HG03442 (cell line): ENCODE measurements around the gene DHRSX.
"Not testable (repeated sequence)": the region's sequence is repeated elsewhere in the genome, so short reads cannot be mapped to it uniquely, and the experiment has no call there.

ENCODE experiments used
- ATAC-seq: cut with Tn5 transposase; IDR thresholded peaks from one replicate; pipeline ENCODE4 v1.9.1; 2021; ENCODE audit warnings: mild to moderate bottlenecking, moderate library complexity; ENCODE audit not compliant: unreplicated experiment

DHRSX gene

DNA sequence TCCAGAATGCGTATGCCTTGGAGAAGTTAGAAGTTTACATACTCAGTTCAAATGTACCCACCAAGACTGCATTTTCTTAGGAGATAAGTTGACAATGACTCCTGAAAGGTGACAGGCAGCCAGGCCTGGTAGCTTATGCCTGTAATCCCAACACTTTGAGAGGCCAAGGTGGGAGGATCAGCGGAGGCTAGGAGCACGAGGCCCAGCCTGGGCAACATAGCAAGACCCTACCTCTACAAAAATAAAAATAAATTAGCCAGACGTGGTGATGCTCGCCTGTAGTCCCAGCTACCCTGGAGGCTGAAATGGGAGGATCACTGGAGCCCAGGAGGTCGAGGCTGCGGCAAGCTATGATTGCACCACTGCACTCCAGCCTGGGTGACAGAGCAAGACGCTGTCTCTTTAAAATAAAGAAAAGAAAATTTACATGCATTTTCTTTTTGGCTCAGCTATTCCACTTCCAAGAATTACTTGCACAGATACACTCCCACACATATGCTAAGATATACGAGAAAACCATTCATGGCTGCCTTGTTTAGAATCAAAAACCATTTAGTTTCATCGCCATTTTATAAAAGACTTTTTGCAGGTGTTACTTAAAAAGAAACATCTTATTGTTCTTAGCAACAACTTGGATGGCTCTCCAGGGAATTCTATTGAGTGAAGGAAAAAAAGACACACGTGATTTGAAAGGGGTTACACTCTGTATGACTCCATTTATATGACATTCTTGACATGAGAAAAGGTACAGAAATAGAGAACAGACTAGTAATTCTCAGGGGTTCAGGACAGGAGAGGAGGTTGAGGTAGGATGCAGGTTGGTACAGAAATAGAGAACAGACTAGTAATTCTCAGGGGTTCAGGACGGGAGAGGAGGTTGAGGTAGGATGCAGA lies 66.3 kb downstream of the DHRSX start:
- ATAC-seq: no peak

- ATAC-seq: no peak
Measured at GRCh38 chrX:2432298-2432863, 68.4 kb downstream of the DHRSX start.

- no peak for ATAC-seq
Measured at GRCh38 chrX:2430265-2430825, 70.4 kb downstream of the DHRSX start.

- ATAC-seq: no peak
Measured at GRCh38 chrX:2427737-2428136, 73.0 kb downstream of the DHRSX start.

GRCh38 chrX:2427147-2427546 lies 73.6 kb downstream of the DHRSX start:
- no peak for ATAC-seq

GRCh38 chrX:2426289-2426882 lies 74.4 kb downstream of the DHRSX start:
- ATAC-seq: no peak

DNA sequence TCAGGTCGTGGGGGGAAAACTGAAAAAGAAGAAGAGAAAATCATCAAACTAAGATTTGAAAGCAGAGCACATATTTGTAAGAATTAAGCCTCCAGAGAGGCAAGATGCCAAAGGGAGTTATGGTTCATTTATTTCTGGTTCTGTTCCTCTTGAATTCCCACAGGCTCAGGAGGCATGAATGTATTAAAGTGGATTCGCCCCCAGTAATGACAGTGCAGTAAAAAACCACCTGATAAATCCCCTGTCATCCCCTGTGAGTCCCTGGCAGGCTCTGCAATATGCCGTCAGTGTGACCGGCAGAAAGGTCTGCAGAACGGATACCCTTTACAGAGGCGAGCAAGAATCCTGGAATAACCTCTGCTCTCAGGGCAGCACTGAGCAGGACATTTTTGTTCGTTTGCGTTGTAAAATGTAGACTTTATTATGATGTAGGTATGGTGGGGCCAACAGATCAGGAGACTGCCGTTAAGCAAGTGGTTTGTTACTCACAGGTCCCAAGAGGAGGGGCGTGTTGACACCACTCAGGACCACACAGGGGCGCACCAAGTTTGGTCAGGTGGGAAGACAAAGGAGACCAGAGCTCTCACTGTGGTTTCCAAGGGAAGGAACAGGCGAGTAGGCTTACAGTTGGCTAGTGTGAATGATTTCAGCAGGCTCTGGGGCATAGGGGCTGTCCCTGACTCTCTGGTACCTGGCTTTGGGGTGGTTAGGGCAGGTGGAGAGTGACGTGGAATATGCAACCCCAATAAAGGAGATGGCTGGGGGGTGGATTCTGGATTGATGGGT lies 75.3 kb downstream of the DHRSX start:
- no peak for ATAC-seq

DNA sequence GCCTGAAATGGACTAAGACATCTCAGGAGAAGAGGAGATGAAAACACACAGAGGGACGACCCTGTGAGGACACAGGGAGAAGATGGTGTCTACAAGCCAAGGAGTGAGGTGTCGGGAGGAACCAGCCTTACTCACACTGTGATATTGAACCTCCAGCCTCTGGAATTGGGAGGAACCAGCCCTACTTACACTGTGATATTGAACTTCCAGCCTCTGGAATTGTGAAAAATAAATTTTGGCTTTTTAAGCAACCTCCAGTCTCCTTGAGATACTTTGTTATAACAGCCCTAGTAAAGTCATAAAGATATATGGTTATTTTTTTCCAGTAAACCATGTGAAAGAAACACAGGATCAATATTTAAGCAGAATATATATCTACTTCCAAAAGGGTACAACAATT lies 76.5 kb downstream of the DHRSX start:
- ATAC-seq: no peak

DNA sequence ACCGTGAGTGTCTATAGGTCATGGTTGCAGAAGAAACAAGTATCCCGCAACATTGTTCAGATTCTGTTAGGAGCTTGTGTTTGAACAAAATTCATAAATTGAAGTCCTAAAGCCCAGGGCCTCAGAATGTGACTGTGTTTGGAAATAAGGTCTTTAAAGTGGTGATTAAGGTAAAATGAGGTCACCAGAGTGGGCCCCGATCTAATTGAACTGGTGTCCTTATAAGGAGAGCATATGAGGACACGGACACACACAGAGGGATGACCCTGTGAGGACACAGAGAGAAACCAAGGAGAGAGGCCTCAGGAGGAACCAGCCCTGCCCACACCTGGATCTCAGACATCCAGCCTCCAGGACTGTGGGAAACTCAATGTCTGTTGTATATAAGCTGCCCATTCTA lies 76.9 kb downstream of the DHRSX start:
- ATAC-seq: no peak

- ATAC-seq: no peak
Measured at GRCh38 chrX:2423282-2423681, 77.5 kb downstream of the DHRSX start.

GRCh38 chrX:2419418-2419817 lies 81.4 kb downstream of the DHRSX start:
- not testable (repeated sequence) for ATAC-seq

DNA sequence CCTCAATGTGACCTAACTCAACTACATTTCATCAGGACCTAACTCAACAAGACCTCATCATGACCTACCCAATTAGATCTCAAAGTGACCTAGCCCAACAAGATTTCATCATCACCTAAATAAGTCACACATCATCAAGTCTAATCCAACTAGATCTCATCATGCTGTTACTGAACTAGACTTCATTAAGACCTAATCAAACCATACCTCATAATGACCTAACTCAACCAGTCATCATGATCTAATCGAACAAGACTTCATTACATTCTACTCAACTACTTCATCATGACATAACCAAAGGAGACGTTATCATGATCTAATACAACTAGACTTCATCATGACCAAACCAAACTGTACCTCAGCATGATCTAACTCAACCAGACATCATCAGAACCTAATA lies 82.8 kb downstream of the DHRSX start:
- no peak for ATAC-seq

- ATAC-seq: no peak
Measured at GRCh38 chrX:2416851-2417604, 83.7 kb downstream of the DHRSX start.

DNA sequence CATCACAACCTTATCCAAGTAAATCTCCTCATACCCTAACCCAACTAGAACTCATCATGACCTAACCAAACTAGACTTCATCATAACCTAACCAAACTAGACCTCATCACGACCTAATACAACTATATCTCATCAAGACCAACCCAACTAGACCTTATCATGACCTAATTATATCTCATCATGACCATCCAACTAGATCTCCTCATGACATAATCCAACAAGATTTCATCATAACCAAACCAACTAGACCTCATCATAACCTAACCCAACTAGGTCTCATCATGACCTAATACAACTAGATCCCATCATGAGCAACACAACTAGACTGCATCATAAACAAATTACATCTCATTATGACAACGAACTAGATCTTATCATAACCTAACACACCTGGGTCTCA lies 86.4 kb downstream of the DHRSX start:
- no peak for ATAC-seq

- ATAC-seq: no peak
Measured at GRCh38 chrX:2413969-2414368, 86.8 kb downstream of the DHRSX start.

GRCh38 chrX:2412131-2412530 lies 88.6 kb downstream of the DHRSX start:
- no peak for ATAC-seq

DNA sequence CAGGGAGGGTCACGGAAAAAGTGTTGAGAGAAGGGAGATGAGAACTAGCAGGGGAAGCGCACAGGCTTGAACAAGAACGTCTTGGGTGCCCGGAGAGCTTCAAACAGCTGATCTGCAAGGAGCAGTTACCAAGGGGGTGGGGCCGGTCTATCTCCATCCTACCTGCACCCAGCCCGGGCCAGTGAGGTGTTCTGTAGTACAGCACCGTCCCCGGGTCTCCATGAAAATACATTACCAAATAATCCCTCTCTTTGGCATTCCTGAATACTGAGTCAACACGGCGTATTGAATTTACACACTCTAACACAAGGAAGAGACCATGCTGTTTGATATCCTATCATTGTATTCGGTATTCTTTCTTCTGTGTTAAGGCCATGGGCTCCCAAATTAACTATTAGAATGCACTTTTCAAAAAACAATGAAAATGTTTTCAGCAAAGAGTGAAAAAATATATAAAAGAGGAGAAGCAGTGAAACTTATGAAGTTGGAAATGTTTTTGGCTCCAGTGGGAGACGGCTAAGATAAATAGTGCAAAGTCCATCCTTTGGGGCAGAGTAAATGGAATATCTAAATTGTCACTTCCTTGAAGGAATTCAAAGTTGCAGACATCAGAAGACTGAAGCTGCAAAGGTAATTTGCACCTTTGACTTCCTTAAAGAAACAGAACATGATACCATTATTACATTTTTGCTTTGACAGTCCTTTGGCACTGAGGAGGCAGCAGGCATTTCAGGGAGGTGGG lies 90.3 kb downstream of the DHRSX start:
- ATAC-seq: no peak

DNA sequence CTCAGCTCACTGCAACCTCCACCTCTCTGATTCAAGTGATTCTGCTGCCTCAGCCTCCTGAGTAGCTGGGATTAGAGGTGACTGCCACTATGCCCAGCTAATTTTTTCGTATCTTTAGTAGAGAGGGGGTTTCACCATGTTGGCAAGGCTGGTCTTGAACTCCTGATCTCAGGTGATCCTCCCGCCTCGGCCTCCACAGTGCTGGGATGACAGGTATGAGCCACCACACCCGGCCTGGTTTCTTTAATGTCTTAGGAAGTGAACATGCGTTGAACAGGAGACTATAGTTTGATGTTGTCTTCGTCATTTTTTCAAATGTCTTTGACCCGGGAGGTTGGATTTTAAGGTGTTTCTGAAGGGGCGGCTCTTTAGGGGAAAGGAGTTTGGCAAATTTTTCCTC lies 91.0 kb downstream of the DHRSX start:
- ATAC-seq: no peak

- ATAC-seq: no peak
Measured at GRCh38 chrX:2408856-2409255, 91.9 kb downstream of the DHRSX start.
